Hepatocyte (in vitro differentiated cells): ENCODE data around the gene HSD11B1. TPM values are rescaled to one million over a fixed set of nuclear protein-coding genes. Genes with fewer than 3 reads are reported as not detected.

Source experiments
- DNase-seq: peaks from one replicate; pipeline ENCODE4 v3.0.0-alpha.2; 2016; ENCODE audit warnings: low spot score
- H2AFZ ChIP-seq: fragments of 200-600 bp; sonication (generic); 2 replicates; pipeline ENCODE4 v1.6.0; 2016; ENCODE audit warnings: antibody characterized with exemption, mild to moderate bottlenecking
- H3K27ac ChIP-seq: fragments of 200-600 bp; sonication (generic); 2 replicates; pipeline ENCODE4 v1.5.1; 2016; ENCODE audit warnings: mild to moderate bottlenecking
- H3K27me3 ChIP-seq: fragments of 200-600 bp; sonication (generic); 2 replicates; pipeline ENCODE4 v1.6.1; 2016
- H3K36me3 ChIP-seq: fragments of 200-600 bp; sonication (generic); replicated peaks from 2 replicates; pipeline ENCODE4 v1.5.1; 2016; ENCODE audit warnings: low read depth; ENCODE audit not compliant: insufficient read depth
- H3K4me1 ChIP-seq: fragments of 200-600 bp; sonication (generic); 2 replicates; pipeline ENCODE4 v1.5.1; 2016; ENCODE audit warnings: mild to moderate bottlenecking, moderate library complexity; ENCODE audit not compliant: insufficient read depth
- H3K4me2 ChIP-seq: fragments of 200-600 bp; sonication (generic); 2 replicates; pipeline ENCODE4 v1.6.0; 2016
- H3K4me3 ChIP-seq: fragments of 200-600 bp; sonication (generic); 2 replicates; pipeline ENCODE4 v1.5.1; 2016; ENCODE audit warnings: mild to moderate bottlenecking
- H3K79me2 ChIP-seq: fragments of 200-600 bp; sonication (generic); 2 replicates; pipeline ENCODE4 v1.6.0; 2017; ENCODE audit warnings: mild to moderate bottlenecking
- H3K9me2 ChIP-seq: fragments of 200-600 bp; sonication (generic); replicated peaks from 2 replicates; pipeline ENCODE4 v1.6.0; 2017; ENCODE audit warnings: mild to moderate bottlenecking; ENCODE audit not compliant: insufficient read depth
- H3K9me3 ChIP-seq: fragments of 200-600 bp; sonication (generic); 2 replicates; pipeline ENCODE4 v1.5.1; 2016; ENCODE audit warnings: low read depth, mild to moderate bottlenecking
- H4K20me1 ChIP-seq: fragments of 200-600 bp; sonication (generic); 2 replicates; pipeline ENCODE4 v1.6.0; 2016; ENCODE audit warnings: mild to moderate bottlenecking; ENCODE audit not compliant: insufficient read depth, poor library complexity, severe bottlenecking
- CTCF ChIP-seq: fragments of 200-600 bp; sonication (generic); IDR thresholded peaks from 2 replicates; pipeline ENCODE4 v1.5.1; 2016; ENCODE audit warnings: antibody characterized with exemption, mild to moderate bottlenecking; ENCODE audit not compliant: poor library complexity
- EZH2 ChIP-seq: fragments of 200-600 bp; sonication (generic); IDR thresholded peaks from 2 replicates; pipeline ENCODE4 v1.6.1; 2016; ENCODE audit warnings: antibody characterized with exemption, mild to moderate bottlenecking, borderline replicate concordance
- EZH2phosphoT487 ChIP-seq: fragments of 200-600 bp; sonication (generic); IDR thresholded peaks from one replicate; pipeline ENCODE4 v1.6.1; 2018; ENCODE audit warnings: antibody characterized with exemption, mild to moderate bottlenecking, low read depth, moderate library complexity; ENCODE audit not compliant: unreplicated experiment, severe bottlenecking
- WGBS: methylation state at CpG from one replicate; pipeline ENCODE4 v1.1.6; 2016; ENCODE audit warnings: low lambda C conversion rate; ENCODE audit errors: missing lambda C conversion rate; 5-methylcytosine and 5-hydroxymethylcytosine counted together
- polyA plus RNA-seq: library from polyadenylated mRNA; unstranded; fragments of >200 nt; fragmentation: Nextera tagmentation; extraction: Ambion mirVana; gene quantifications from 2 replicates; pipeline ENCODE4 v1.2.1, GENCODE V29; 2016
- total RNA-seq: library from RNA; depleted of rRNA; stranded (reverse); fragments of >200 nt; gene quantifications from 2 replicates; pipeline ENCODE4 v1.2.3, GENCODE V29; 2014

HSD11B1 gene
- total and polyA plus RNA-seq, 2 experiments from 2014 or later: 1.7 TPM; not detected in 1

GRCh38 chr1:209710847-209711246 is 6.2 kb downstream of the HSD11B1 start:
- Histone ChIP-seq H3K9me3 (no peaks in the 10 kb centered on the region), H3K9me2 (no peaks in the 10 kb centered on the region), H2AFZ (no peak overlapping the region), H3K27me3 (no peaks in the 10 kb centered on the region), H4K20me1 (no peaks in the 10 kb centered on the region), H3K4me1 (no peaks in the 10 kb centered on the region), H3K27ac (no peak overlapping the region), H3K4me2 (no peak overlapping the region), H3K79me2 (no peaks in the 10 kb centered on the region), H3K36me3 (no peaks in the 10 kb centered on the region), H3K4me3 (no peak overlapping the region)
- DNase-seq: no peak
- 93% methylated on average over 3 of the region's 3 CpGs for WGBS
- no peak for TF ChIP-seq EZH2phosphoT487
- TF ChIP-seq EZH2: no peak
- no peak for TF ChIP-seq CTCF

GRCh38 chr1:209714338-209714737 is 9.7 kb downstream of the HSD11B1 start:
- 86% methylated on average over 2 of the region's 2 CpGs for WGBS
- TF ChIP-seq CTCF (no peak), EZH2phosphoT487 (no peak)

GRCh38 chr1:209715314-209715713 is 10.7 kb downstream of the HSD11B1 start:
- H2AFZ ChIP-seq: no peak overlapping the region

More at GRCh38 chr1:209714338-209714737, 9.7 kb downstream of the HSD11B1 start:
- Histone ChIP-seq H3K4me1 (no peaks in the 10 kb centered on the region), H3K27me3 (no peaks in the 10 kb centered on the region), H3K4me2 (no peak overlapping the region), H3K9me3 (no peaks in the 10 kb centered on the region), H3K27ac (no peak overlapping the region), H2AFZ (no peak overlapping the region), H3K4me3 (no peak overlapping the region), H3K9me2 (no peaks in the 10 kb centered on the region), H3K36me3 (no peaks in the 10 kb centered on the region), H4K20me1 (no peaks in the 10 kb centered on the region), H3K79me2 (no peaks in the 10 kb centered on the region)
- no peak for DNase-seq

More at GRCh38 chr1:209715314-209715713, 10.7 kb downstream of the HSD11B1 start:
- no peak for DNase-seq
- Histone ChIP-seq H4K20me1 (no peaks in the 10 kb centered on the region), H3K79me2 (no peaks in the 10 kb centered on the region), H3K4me1 (no peaks in the 10 kb centered on the region), H3K27me3 (no peaks in the 10 kb centered on the region), H3K4me2 (no peak overlapping the region), H3K9me3 (no peaks in the 10 kb centered on the region), H3K9me2 (no peaks in the 10 kb centered on the region), H3K36me3 (no peaks in the 10 kb centered on the region), H3K27ac (no peak overlapping the region), H3K4me3 (no peak overlapping the region)
- TF ChIP-seq CTCF (no peak), EZH2phosphoT487 (no peak), EZH2 (no peak)
